B cell (primary cell): ENCODE measurements around the gene TSTD2.

ENCODE experiments used
- CTCF ChIP-seq: fragments of 200-600 bp; IDR thresholded peaks from one replicate; pipeline ENCODE4 v1.8.0; 2022; ENCODE audit warnings: antibody characterized with exemption, mild to moderate bottlenecking
- EZH2 ChIP-seq: IDR thresholded peaks from 2 replicates; pipeline ENCODE4 v1.6.1; 2012; ENCODE audit warnings: borderline replicate concordance, low read depth, mild to moderate bottlenecking, moderate library complexity, low read length; ENCODE audit not compliant: insufficient read depth, poor library complexity, severe bottlenecking

GRCh38 chr9:97568461-97569275 is 64.5 kb downstream of the TSTD2 start:
- TF ChIP-seq EZH2 (no peak), CTCF (no peak)
